Lower leg skin (tissue), 3 donors: ENCODE data around the gene CELA3A.

Experiments used
- CTCF ChIP-seq, 3 donors: fragments of 450-650 bp; IDR thresholded peaks; one replicate each; pipeline ENCODE4 v1.5.1; 2016; ENCODE audit warnings: antibody characterized with exemption in 3 of 3, mild to moderate bottlenecking in 3 of 3, moderate library complexity in 2 of 3
- POLR2A ChIP-seq, 2 donors: fragments of 450-650 bp; IDR thresholded peaks; one replicate each; pipeline ENCODE4 v1.6.1; 2016 to 2017; ENCODE audit warnings: antibody characterized with exemption in 2 of 2, mild to moderate bottlenecking in 1 of 2, moderate library complexity in 1 of 2

- TF ChIP-seq POLR2A (IDR thresholded peaks at IDR 0.05) (no peak), CTCF (IDR thresholded peaks at IDR 0.05) (no peak)
Measured at GRCh38 chr1:22024485-22025367, 23.3 kb downstream of the CELA3A start.
